ENCODE data around the gene DYNLL1. TPM values are rescaled to one million over a fixed set of nuclear protein-coding genes. Genes with fewer than 3 reads are reported as not detected.
"Not testable (repeated sequence)": the region's sequence is repeated elsewhere in the genome, so short reads cannot be mapped to it uniquely, and the experiment has no call there.

Gene DYNLL1
- total RNA-seq, 1 donor from 2014 or later = 159 TPM

- Mint-ChIP-seq H3K36me3 (ENCODE audit: low read depth) (peaks cover 50% of the 10 kb centered on the region), H3K4me3 (no peak overlapping the region), H3K9me3 (no peaks in the 10 kb centered on the region), H3K27me3 (no peaks in the 10 kb centered on the region), H3K27ac (no peak overlapping the region), H3K4me1 (no peaks in the 10 kb centered on the region)
- ChIA-PET CTCF (no interaction called here), POLR2A (no interaction called here)
- no peak for TF ChIP-seq CTCF (IDR thresholded peaks at IDR 0.05)
- ATAC-seq (ENCODE audit: low read depth) = no peak
- intact Hi-C loops (cut with micrococcal nuclease) = no loop called here
- DNase-seq = no peak
Measured at GRCh38 chr12:120504587-120504986, 8.7 kb downstream of the DYNLL1 start.

GRCh38 chr12:120508537-120508936, 12.6 kb downstream of the DYNLL1 start:
- TF ChIP-seq CTCF (IDR thresholded peaks at IDR 0.05) = no peak
- intact Hi-C loops (cut with micrococcal nuclease) = no loop called here
- Mint-ChIP-seq H3K27me3 (no peaks in the 10 kb centered on the region), H3K9me3 (no peaks in the 10 kb centered on the region), H3K36me3 (ENCODE audit: low read depth) (peaks cover 50% of the 10 kb centered on the region), H3K4me1 (no peaks in the 10 kb centered on the region), H3K27ac (no peak overlapping the region), H3K4me3 (no peak overlapping the region)
- ChIA-PET POLR2A (no interaction called here), CTCF (no interaction called here)
- ATAC-seq (ENCODE audit: low read depth) (no peak), DNase-seq (no peak)

GRCh38 chr12:120514002-120514401, 18.1 kb downstream of the DYNLL1 start:
- POLR2A ChIA-PET = no interaction called here

GRCh38 chr12:120515496-120515895, 19.6 kb downstream of the DYNLL1 start:
- no peak for DNase-seq
- Mint-ChIP-seq H3K4me3 (no peak overlapping the region), H3K27me3 (no peaks in the 10 kb centered on the region), H3K36me3 (ENCODE audit: low read depth) (peaks cover 45% of the 10 kb centered on the region), H3K4me1 (no peaks in the 10 kb centered on the region), H3K27ac (no peak overlapping the region), H3K9me3 (no peaks in the 10 kb centered on the region)
- intact Hi-C loops (cut with micrococcal nuclease) = no loop called here
- CTCF ChIA-PET = no interaction called here
- TF ChIP-seq CTCF (IDR thresholded peaks at IDR 0.05) = no peak
- POLR2A ChIA-PET = no interaction called here
- ATAC-seq (ENCODE audit: low read depth) = no peak

More at GRCh38 chr12:120514002-120514401, 18.1 kb downstream of the DYNLL1 start:
- CTCF ChIA-PET = no interaction called here
- Mint-ChIP-seq H3K27me3 (no peaks in the 10 kb centered on the region), H3K4me1 (no peaks in the 10 kb centered on the region), H3K9me3 (no peaks in the 10 kb centered on the region), H3K4me3 (no peak overlapping the region), H3K27ac (no peak overlapping the region), H3K36me3 (ENCODE audit: low read depth) (peaks cover 53% of the 10 kb centered on the region)
- TF ChIP-seq CTCF (IDR thresholded peaks at IDR 0.05) = no peak
- intact Hi-C loops (cut with micrococcal nuclease) = no loop called here
- ATAC-seq (ENCODE audit: low read depth) (no peak), DNase-seq (no peak)

- POLR2A ChIA-PET = interaction anchor here (0.7 kb wide), 1 partner anchor 13 kb away, joined by 9 read pairs; no protein-coding TSS in a partner anchor
- CTCF ChIA-PET; H3K9me3 Mint-ChIP-seq; ATAC-seq (ENCODE audit: low read depth); H3K4me1 Mint-ChIP-seq; DNase-seq; H3K27ac Mint-ChIP-seq; intact Hi-C loops (cut with micrococcal nuclease); H3K27me3 Mint-ChIP-seq; H3K4me3 Mint-ChIP-seq: not testable (repeated sequence)
- H3K36me3 Mint-ChIP-seq (ENCODE audit: low read depth) = peaks cover 35% of the 10 kb centered on the region
Measured at GRCh38 chr12:120519324-120519723, 23.4 kb downstream of the DYNLL1 start.

- DNase-seq (no peak), ATAC-seq (ENCODE audit: low read depth) (no peak)
- no peaks in the 10 kb centered on the region for H3K9me3 Mint-ChIP-seq
- peaks cover 20% of the 10 kb centered on the region for H3K36me3 Mint-ChIP-seq (ENCODE audit: low read depth)
- H3K27ac Mint-ChIP-seq = no peak overlapping the region
- H3K4me1 Mint-ChIP-seq = peaks cover 5% of the 10 kb centered on the region
- TF ChIP-seq CTCF (IDR thresholded peaks at IDR 0.05) = no peak
- no peak overlapping the region for H3K4me3 Mint-ChIP-seq
- H3K27me3 Mint-ChIP-seq = no peaks in the 10 kb centered on the region
- POLR2A ChIA-PET = no interaction called here
- CTCF ChIA-PET = no interaction called here
- intact Hi-C loops (cut with micrococcal nuclease) = no loop called here
Measured at GRCh38 chr12:120522568-120522967, 26.7 kb downstream of the DYNLL1 start.
